MM.1S (cell line): ENCODE results near the gene DOCK11.

ENCODE experiments used
- DNase-seq: peaks from one replicate; pipeline ENCODE4 v3.0.0-alpha.2; 2015
- H2AFZ ChIP-seq: fragments of 300-600 bp; sonication (generic); 2 replicates; pipeline ENCODE4 v1.6.0; 2016; ENCODE audit warnings: antibody characterized with exemption, low read length
- H3F3A ChIP-seq: fragments of 300-600 bp; sonication (generic); 2 replicates; pipeline ENCODE4 v1.6.1; 2016; ENCODE audit warnings: mild to moderate bottlenecking, antibody characterized with exemption, low read length, moderate library complexity, mixed read lengths; ENCODE audit not compliant: insufficient read depth
- H3K27ac ChIP-seq: fragments of 300-600 bp; sonication (generic); 2 replicates; pipeline ENCODE4 v1.5.1; 2016; ENCODE audit warnings: mild to moderate bottlenecking, low read length
- H3K27me3 ChIP-seq: fragments of 300-600 bp; sonication (generic); replicated peaks from 2 replicates; pipeline ENCODE4 v1.6.0; 2016; ENCODE audit warnings: low read length; ENCODE audit not compliant: insufficient read depth
- H3K36me3 ChIP-seq: fragments of 300-600 bp; sonication (generic); replicated peaks from 2 replicates; pipeline ENCODE4 v1.6.1; 2016; ENCODE audit warnings: mild to moderate bottlenecking, low read length, mixed read lengths; ENCODE audit not compliant: insufficient read depth
- H3K4me1 ChIP-seq: fragments of 300-600 bp; sonication (generic); 2 replicates; pipeline ENCODE4 v1.6.1; 2016; ENCODE audit warnings: low read length, mixed read lengths
- H3K4me2 ChIP-seq: fragments of 300-600 bp; sonication (generic); 2 replicates; pipeline ENCODE4 v1.6.0; 2016; ENCODE audit warnings: low read depth, low read length
- H3K4me3 ChIP-seq: fragments of 300-600 bp; sonication (generic); 2 replicates; pipeline ENCODE4 v1.5.1; 2016; ENCODE audit warnings: low read length, mixed read lengths
- H3K79me2 ChIP-seq: fragments of 300-600 bp; sonication (generic); 2 replicates; pipeline ENCODE4 v1.6.1; 2016; ENCODE audit warnings: mixed run types, low read length, mixed read lengths
- H3K9ac ChIP-seq: fragments of 300-600 bp; sonication (generic); 2 replicates; pipeline ENCODE4 v1.6.1; 2016; ENCODE audit warnings: low read length, mixed read lengths
- H3K9me2 ChIP-seq: fragments of 300-600 bp; sonication (generic); replicated peaks from 2 replicates; pipeline ENCODE4 v1.6.1; 2016; ENCODE audit warnings: mild to moderate bottlenecking, low read length, mixed read lengths; ENCODE audit not compliant: insufficient read depth
- H3K9me3 ChIP-seq: fragments of 300-600 bp; sonication (generic); replicated peaks from 2 replicates; pipeline ENCODE4 v1.6.1; 2016; ENCODE audit warnings: mild to moderate bottlenecking, low read length, mixed read lengths; ENCODE audit not compliant: insufficient read depth
- H4K20me1 ChIP-seq: fragments of 300-600 bp; sonication (generic); 2 replicates; pipeline ENCODE4 v1.6.1; 2016; ENCODE audit warnings: mild to moderate bottlenecking, low read length, moderate library complexity, mixed read lengths; ENCODE audit not compliant: insufficient read depth
- EZH2 ChIP-seq: fragments of 300-600 bp; sonication (generic); optimal IDR thresholded peaks from 2 replicates; pipeline ENCODE3; 2017; ENCODE audit warnings: low read depth, mild to moderate bottlenecking, antibody characterized with exemption, low read length, mixed read lengths
- EZH2phosphoT487 ChIP-seq: fragments of 300-600 bp; sonication (generic); IDR thresholded peaks from 2 replicates; pipeline ENCODE4 v1.6.1; 2018; ENCODE audit warnings: antibody characterized with exemption, low read length
- TF ChIP-seq, protein P1 (sequence below): fragments of 300-600 bp; sonication (generic); IDR thresholded peaks from 2 replicates; pipeline ENCODE4 v1.5.1; 2016; ENCODE audit warnings: antibody characterized with exemption, low read length, mixed read lengths

The DOCK11 gene

DNA sequence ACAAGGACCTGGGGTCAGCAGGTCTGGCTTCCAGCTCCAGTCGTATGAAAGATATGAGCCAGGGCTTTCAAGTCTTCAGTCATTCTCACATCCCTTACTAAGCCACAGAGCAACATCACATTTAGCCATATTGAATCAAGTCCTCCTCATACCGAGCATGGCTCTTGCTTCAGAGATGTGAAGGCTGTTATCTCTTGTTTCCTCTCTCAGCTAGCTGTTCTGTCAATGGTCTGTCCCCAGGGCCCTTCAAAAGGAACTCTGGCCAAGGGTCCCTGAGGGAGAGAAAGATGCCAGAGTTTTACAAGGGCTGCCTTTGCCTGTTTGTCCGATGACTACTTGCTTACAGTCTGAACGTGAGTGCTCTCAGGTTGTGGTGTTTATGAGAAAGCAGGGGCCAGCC, 30.5 kb downstream of the DOCK11 start:
- 0 out of 2 replicates have a peak, but pooled peaks cover 5% of the 10 kb centered on the region for H3K4me1 ChIP-seq
- H3K27me3 ChIP-seq = no peaks in the 10 kb centered on the region
- H3K4me2 ChIP-seq = no peak overlapping the region
- no peaks in the 10 kb centered on the region for H3F3A ChIP-seq
- H3K27ac ChIP-seq = no peak overlapping the region
- no peaks in the 10 kb centered on the region for H3K36me3 ChIP-seq
- DNase-seq = no peak
- H4K20me1 ChIP-seq = no peaks in the 10 kb centered on the region
- no peak for TF ChIP-seq EZH2phosphoT487
- no peak for TF ChIP-seq EZH2
- TF ChIP-seq, protein P1, sequence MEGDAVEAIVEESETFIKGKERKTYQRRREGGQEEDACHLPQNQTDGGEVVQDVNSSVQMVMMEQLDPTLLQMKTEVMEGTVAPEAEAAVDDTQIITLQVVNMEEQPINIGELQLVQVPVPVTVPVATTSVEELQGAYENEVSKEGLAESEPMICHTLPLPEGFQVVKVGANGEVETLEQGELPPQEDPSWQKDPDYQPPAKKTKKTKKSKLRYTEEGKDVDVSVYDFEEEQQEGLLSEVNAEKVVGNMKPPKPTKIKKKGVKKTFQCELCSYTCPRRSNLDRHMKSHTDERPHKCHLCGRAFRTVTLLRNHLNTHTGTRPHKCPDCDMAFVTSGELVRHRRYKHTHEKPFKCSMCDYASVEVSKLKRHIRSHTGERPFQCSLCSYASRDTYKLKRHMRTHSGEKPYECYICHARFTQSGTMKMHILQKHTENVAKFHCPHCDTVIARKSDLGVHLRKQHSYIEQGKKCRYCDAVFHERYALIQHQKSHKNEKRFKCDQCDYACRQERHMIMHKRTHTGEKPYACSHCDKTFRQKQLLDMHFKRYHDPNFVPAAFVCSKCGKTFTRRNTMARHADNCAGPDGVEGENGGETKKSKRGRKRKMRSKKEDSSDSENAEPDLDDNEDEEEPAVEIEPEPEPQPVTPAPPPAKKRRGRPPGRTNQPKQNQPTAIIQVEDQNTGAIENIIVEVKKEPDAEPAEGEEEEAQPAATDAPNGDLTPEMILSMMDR = no peak
- H3K4me3 ChIP-seq = no peak overlapping the region
- H2AFZ ChIP-seq = no peak overlapping the region
- no peak overlapping the region for H3K9ac ChIP-seq
- no peaks in the 10 kb centered on the region for H3K79me2 ChIP-seq
- no peaks in the 10 kb centered on the region for H3K9me3 ChIP-seq
- no peaks in the 10 kb centered on the region for H3K9me2 ChIP-seq

DNA sequence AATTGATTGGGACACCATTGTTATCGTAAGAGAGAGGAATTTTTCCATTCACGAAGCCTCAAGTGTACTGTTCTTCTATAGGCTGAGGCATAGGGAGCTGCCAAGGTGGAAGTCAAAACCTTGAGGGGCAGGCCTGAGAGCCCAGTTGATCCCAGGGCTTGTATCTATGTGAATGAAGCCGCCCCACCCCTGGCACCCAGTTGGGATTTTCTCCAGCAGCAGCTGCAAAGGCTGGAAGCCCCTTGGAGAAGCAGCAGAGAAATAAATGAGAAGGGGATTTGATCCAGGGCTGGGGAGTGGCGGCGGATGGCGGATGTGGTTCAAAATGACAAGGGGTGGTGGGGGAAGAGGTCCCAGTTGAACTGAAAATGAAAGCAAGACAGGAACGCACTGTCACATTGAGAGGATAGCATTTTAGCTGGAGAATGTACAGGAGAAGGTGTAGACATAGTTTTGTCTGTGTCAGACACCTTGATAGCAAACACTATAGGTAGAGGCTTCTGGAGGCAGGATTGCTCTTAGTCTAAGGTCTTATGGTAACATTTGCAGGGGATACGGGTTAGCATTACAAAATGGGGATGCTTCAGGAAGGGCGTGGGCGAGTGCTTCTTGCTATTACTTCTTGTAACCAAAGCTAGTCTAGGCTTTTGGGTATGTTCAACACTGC, 32.6 kb downstream of the DOCK11 start:
- Histone ChIP-seq H3K79me2 (no peaks in the 10 kb centered on the region), H4K20me1 (no peaks in the 10 kb centered on the region), H2AFZ (peak overlapping the region; percentile 97), H3K27me3 (no peaks in the 10 kb centered on the region), H3K9me2 (no peaks in the 10 kb centered on the region), H3K36me3 (no peaks in the 10 kb centered on the region), H3F3A (no peaks in the 10 kb centered on the region), H3K9me3 (no peaks in the 10 kb centered on the region), H3K4me1 (0 out of 2 replicates have a peak, but pooled peaks cover 5% of the 10 kb centered on the region), H3K4me3 (peak overlapping the region; percentile 57), H3K27ac (peak overlapping the region; percentile 53; the same call in 1 of the 2 replicates), H3K4me2 (peak overlapping the region; percentile 81), H3K9ac (peak overlapping the region; percentile 60)
- TF ChIP-seq, protein P1 = no peak
- TF ChIP-seq EZH2phosphoT487 (no peak), EZH2 (no peak)
- peak; percentile 56 for DNase-seq

- H3K9me3 ChIP-seq = no peaks in the 10 kb centered on the region
- H3K4me3 ChIP-seq = no peak overlapping the region
- no peaks in the 10 kb centered on the region for H3K79me2 ChIP-seq
- H3F3A ChIP-seq = no peaks in the 10 kb centered on the region
- DNase-seq = no peak
- no peak overlapping the region for H3K27ac ChIP-seq
- H2AFZ ChIP-seq = no peak overlapping the region
- H3K9ac ChIP-seq = no peak overlapping the region
- 0 out of 2 replicates have a peak, but pooled peaks cover 5% of the 10 kb centered on the region for H3K4me1 ChIP-seq
- H4K20me1 ChIP-seq = no peaks in the 10 kb centered on the region
- TF ChIP-seq, protein P1 = no peak
- no peak for TF ChIP-seq EZH2
- no peak for TF ChIP-seq EZH2phosphoT487
- H3K9me2 ChIP-seq = no peaks in the 10 kb centered on the region
- H3K27me3 ChIP-seq = no peaks in the 10 kb centered on the region
- H3K4me2 ChIP-seq = no peak overlapping the region
- H3K36me3 ChIP-seq = no peaks in the 10 kb centered on the region
These were observed 34.8 kb downstream of the DOCK11 start for GRCh38 chrX:118530219-118530911.
